GM12891 (cell line): Measurements from ENCODE around the gene CAMTA1.

Source experiments
- POLR2A ChIP-seq: IDR thresholded peaks from 2 replicates; pipeline ENCODE4 v1.6.1; 2011; ENCODE audit warnings: low read depth, low read length, control low read depth
- TAF1 ChIP-seq: IDR thresholded peaks from 2 replicates; pipeline ENCODE4 v1.6.1; 2011; ENCODE audit warnings: low read depth, low read length, control low read depth

GRCh38 chr1:7313081-7313546, 527.9 kb downstream of the CAMTA1 start:
- no peak for TF ChIP-seq POLR2A
- TF ChIP-seq TAF1: no peak
